Coronary artery (tissue), 2 donors: ENCODE results near the gene ITGB3.

Experiments
- DNase-seq: peaks from one replicate; pipeline ENCODE4 v3.0.0-alpha.2; 2017; ENCODE audit warnings: low spot score
- H3K27ac ChIP-seq, 2 donors: fragments of 200-600 bp; sonication (generic); one replicate each; pipeline ENCODE4 v1.5.1; 2016 to 2019
- H3K4me3 ChIP-seq: fragments of 200-600 bp; sonication (generic); 2 replicates; pipeline ENCODE4 v1.5.1; 2016; ENCODE audit warnings: mild to moderate bottlenecking, moderate library complexity
- CTCF ChIP-seq: fragments of 200-600 bp; sonication (generic); IDR thresholded peaks from one replicate; pipeline ENCODE4 v1.5.1; 2019; ENCODE audit warnings: antibody characterized with exemption

Gene ITGB3

GRCh38 chr17:47285003-47285402 lies 31.4 kb downstream of the ITGB3 start:
- no peak for DNase-seq
- no peak overlapping the region for H3K4me3 ChIP-seq
- no peak for TF ChIP-seq CTCF
- no peak overlapping the region for H3K27ac ChIP-seq

- Histone ChIP-seq H3K4me3 (no peak overlapping the region), H3K27ac (no peak overlapping the region)
- no peak for DNase-seq
- TF ChIP-seq CTCF: no peak
Measured at GRCh38 chr17:47286198-47286914, 32.7 kb downstream of the ITGB3 start.

GRCh38 chr17:47287068-47287467 lies 33.4 kb downstream of the ITGB3 start:
- Histone ChIP-seq H3K27ac (no peak overlapping the region), H3K4me3 (no peak overlapping the region)
- DNase-seq: no peak
- no peak for TF ChIP-seq CTCF

GRCh38 chr17:47287639-47288038 lies 34.0 kb downstream of the ITGB3 start:
- no peak for TF ChIP-seq CTCF
- Histone ChIP-seq H3K27ac (no peak overlapping the region), H3K4me3 (no peak overlapping the region)
- DNase-seq: no peak

- TF ChIP-seq CTCF: no peak
- no peak for DNase-seq
- no peak overlapping the region for H3K4me3 ChIP-seq
- no peak overlapping the region for H3K27ac ChIP-seq
Measured at GRCh38 chr17:47288531-47289116, 35.0 kb downstream of the ITGB3 start.

- no peak for DNase-seq
- Histone ChIP-seq H3K4me3 (no peak overlapping the region), H3K27ac (peak overlapping the region in 1 of 2 donors; percentile 32)
- TF ChIP-seq CTCF: no peak
Measured at GRCh38 chr17:47289302-47289701, 35.7 kb downstream of the ITGB3 start.

- DNase-seq: no peak
- TF ChIP-seq CTCF: no peak
- Histone ChIP-seq H3K27ac (peak overlapping the region in 1 of 2 donors; percentile 38), H3K4me3 (no peak overlapping the region)
Measured at GRCh38 chr17:47290870-47291241, 37.2 kb downstream of the ITGB3 start.
